ENCODE measurements around the gene CFAP97. TPM values are rescaled to one million over a fixed set of nuclear protein-coding genes. Genes with fewer than 3 reads are reported as not detected.

Gene CFAP97
- total RNA-seq, 1 donor from 2014 or later = 78.6 TPM

GRCh38 chr4:185109736-185110135 is 94.1 kb downstream of the CFAP97 start:
- no peaks in the 10 kb centered on the region for H4K20me1 ChIP-seq (ENCODE audit: low read depth)
- H3K4me3 ChIP-seq = no peak overlapping the region
- no peaks in the 10 kb centered on the region for H3K27me3 ChIP-seq
- H2AFZ ChIP-seq (replicated peaks) = no peak overlapping the region
- no peaks in the 10 kb centered on the region for H3K27me3 Mint-ChIP-seq (ENCODE audit: insufficient read depth, low read depth)
- H3K9me3 Mint-ChIP-seq = no peaks in the 10 kb centered on the region
- no peaks in the 10 kb centered on the region for H3K79me2 ChIP-seq (ENCODE audit: low read depth)
- no peak for TF ChIP-seq EZH2 (IDR thresholded peaks at IDR 0.05)
- TF ChIP-seq EZH2phosphoT487 (IDR thresholded peaks at IDR 0.05) = no peak
- TF ChIP-seq, protein P1, sequence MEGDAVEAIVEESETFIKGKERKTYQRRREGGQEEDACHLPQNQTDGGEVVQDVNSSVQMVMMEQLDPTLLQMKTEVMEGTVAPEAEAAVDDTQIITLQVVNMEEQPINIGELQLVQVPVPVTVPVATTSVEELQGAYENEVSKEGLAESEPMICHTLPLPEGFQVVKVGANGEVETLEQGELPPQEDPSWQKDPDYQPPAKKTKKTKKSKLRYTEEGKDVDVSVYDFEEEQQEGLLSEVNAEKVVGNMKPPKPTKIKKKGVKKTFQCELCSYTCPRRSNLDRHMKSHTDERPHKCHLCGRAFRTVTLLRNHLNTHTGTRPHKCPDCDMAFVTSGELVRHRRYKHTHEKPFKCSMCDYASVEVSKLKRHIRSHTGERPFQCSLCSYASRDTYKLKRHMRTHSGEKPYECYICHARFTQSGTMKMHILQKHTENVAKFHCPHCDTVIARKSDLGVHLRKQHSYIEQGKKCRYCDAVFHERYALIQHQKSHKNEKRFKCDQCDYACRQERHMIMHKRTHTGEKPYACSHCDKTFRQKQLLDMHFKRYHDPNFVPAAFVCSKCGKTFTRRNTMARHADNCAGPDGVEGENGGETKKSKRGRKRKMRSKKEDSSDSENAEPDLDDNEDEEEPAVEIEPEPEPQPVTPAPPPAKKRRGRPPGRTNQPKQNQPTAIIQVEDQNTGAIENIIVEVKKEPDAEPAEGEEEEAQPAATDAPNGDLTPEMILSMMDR (IDR thresholded peaks at IDR 0.05) = no peak
- no peaks in the 10 kb centered on the region for H3F3A ChIP-seq (ENCODE audit: low read depth)
- H3K4me3 Mint-ChIP-seq = no peak overlapping the region
- H3K4me1 Mint-ChIP-seq = peaks cover 3% of the 10 kb centered on the region
- H3K36me3 Mint-ChIP-seq = peaks cover 2% of the 10 kb centered on the region
- H3K4me1 ChIP-seq = no peaks in the 10 kb centered on the region
- H3K4me2 ChIP-seq = no peak overlapping the region
- no peak overlapping the region for H3K27ac ChIP-seq
- no peaks in the 10 kb centered on the region for H3K36me3 ChIP-seq
- H3K27ac Mint-ChIP-seq = no peak overlapping the region
- no peaks in the 10 kb centered on the region for H3K9me3 ChIP-seq (ENCODE audit: low read depth)
- H3K9ac ChIP-seq = no peak overlapping the region
- no peak for DNase-seq (ENCODE audit: low spot score)

Other genes starting within 250 kb of the CFAP97 start
- gene HELT, start 185.5 kb downstream of the CFAP97 start, total RNA-seq (ENCODE audit: low replicate concordance) = not detected in 2 replicates
- gene SLC25A4, start 60.7 kb downstream of the CFAP97 start, total RNA-seq (ENCODE audit: low replicate concordance) = 14.7 and 21.2 TPM in 2 replicates
- gene SNX25, start 5.6 kb upstream of the CFAP97 start, total RNA-seq (ENCODE audit: low replicate concordance) = 39.2 and 50.8 TPM in 2 replicates
- 0.69 and 1.3 TPM in 2 replicates for gene LRP2BP, start 191.9 kb upstream of the CFAP97 start, total RNA-seq (ENCODE audit: low replicate concordance)
- 12.5 and 16.3 TPM in 2 replicates for gene ANKRD37, start 192.8 kb upstream of the CFAP97 start, total RNA-seq (ENCODE audit: low replicate concordance)
- gene UFSP2, start 222.0 kb upstream of the CFAP97 start, total RNA-seq (ENCODE audit: low replicate concordance) = 43.0 and 56.9 TPM in 2 replicates

All from neural progenitor cell (in vitro differentiated cells).